Kidney (tissue), 14 donors: ENCODE results near the gene RNF144B. TPM values are rescaled to one million over a fixed set of nuclear protein-coding genes. Genes with fewer than 3 reads are reported as not detected.
"Not testable (repeated sequence)": the region's sequence is repeated elsewhere in the genome, so short reads cannot be mapped to it uniquely, and the experiment has no call there.

Experiments
- DNase-seq, 5 donors: peaks; one replicate each; pipeline ENCODE4 v3.0.0-alpha.2; 2013 to 2020
- FAIRE-seq: peaks from 2 replicates; lab custom pipeline; 2012; peaks lifted over from hg19 to GRCh38; lab: Jason Lieb, UNC
- H3K27ac ChIP-seq, 2 donors: one replicate each; pipeline ENCODE4 v1.7.0; 2013; ENCODE audit warnings: low read depth in 2 of 2, low read length in 2 of 2, inconsistent platforms in 1 of 2
- H3K27me3 ChIP-seq: one replicate; pipeline ENCODE4 v1.7.1; 2013; ENCODE audit warnings: low read length, inconsistent platforms; ENCODE audit not compliant: control insufficient read depth, insufficient read depth
- H3K36me3 ChIP-seq, 3 donors: one replicate each; pipeline versions ENCODE4 v1.7.0 to v1.7.1; 2013; ENCODE audit warnings: low read length in 3 of 3, control low read depth in 1 of 3, inconsistent platforms in 1 of 3; ENCODE audit not compliant: insufficient read depth in 3 of 3, control insufficient read depth in 2 of 3
- H3K4me1 ChIP-seq, 3 donors: one replicate each; pipeline versions ENCODE4 v1.7.0 to v1.7.1; 2013; ENCODE audit warnings: low read length in 3 of 3, inconsistent platforms in 1 of 3, low read depth in 1 of 3; ENCODE audit not compliant: control insufficient read depth in 2 of 3, insufficient read depth in 2 of 3
- H3K4me3 ChIP-seq, 3 donors: one replicate each; pipeline versions ENCODE4 v1.7.0 to v1.8.1; 2013; ENCODE audit warnings: low read length in 3 of 3, control low read depth in 1 of 3, inconsistent platforms in 1 of 3
- H3K9ac ChIP-seq, 3 donors: one replicate each; pipeline versions ENCODE4 v1.7.0 to v1.7.1; 2013; ENCODE audit warnings: low read length in 3 of 3, control low read depth in 1 of 3, inconsistent platforms in 1 of 3
- H3K9me3 ChIP-seq, 3 donors: one replicate each; pipeline versions ENCODE4 v1.7.0 to v1.7.1; 2013; ENCODE audit warnings: low read length in 3 of 3, control low read depth in 1 of 3, inconsistent platforms in 1 of 3; ENCODE audit not compliant: control insufficient read depth in 2 of 3, insufficient read depth in 1 of 3
- CTCF ChIP-seq: IDR thresholded peaks from 3 replicates; pipeline ENCODE4 v1.5.1; 2012; ENCODE audit warnings: mild to moderate bottlenecking, moderate library complexity, borderline replicate concordance; ENCODE audit not compliant: insufficient read depth; ENCODE audit errors: extremely low read depth
- intact Hi-C: fragments of 100-400 bp; cut with DNase I; formaldehyde crosslinking; loops from one replicate; pipeline ENCODE4 v1.11.1; 2022
- polyA plus RNA-seq: library from polyadenylated mRNA; stranded (reverse); fragments of 350-450 nt; fragmentation: Illumina TruSeq; extraction: RNeasy Lipid Tissue Mini Kit (QIAGEN cat#74804); gene quantifications from one replicate; pipeline ENCODE4 v1.2.3, GENCODE V29; 2014; ENCODE audit warnings: low read depth, low replicate concordance; ENCODE audit not compliant: insufficient read depth
- total RNA-seq: library from RNA; stranded (reverse); fragmentation: NEBNext Ultra II Directional; extraction: Animal tissue kit (Norgen Biotek cat#: 25700); gene quantifications from one replicate; pipeline ENCODE4 v1.2.1, GENCODE V29; 2021
- donor health status: control.
- donor health status: control.
- donor health status: control.
- donor health status: control.
- donor health status: control.
- donor health status: DM: yes; HTN: yes; CAD: no.
- donor health status: Normal renal cell carcinoma (clear cell type).

RNF144B gene
- total and polyA plus RNA-seq, 2 donors from 2014 or later = 9.4 to 153 TPM

GRCh38 chr6:18405477-18406293, 18.5 kb downstream of the RNF144B start:
- Histone ChIP-seq H3K27ac (no peak overlapping the region), H3K9ac (no peak overlapping the region)

GRCh38 chr6:18406955-18407749, 20.0 kb downstream of the RNF144B start:
- H3K9me3 ChIP-seq = no peaks in the 10 kb centered on the region
- no peak overlapping the region for H3K9ac ChIP-seq
- H3K36me3 ChIP-seq = no peaks in the 10 kb centered on the region
- no peaks in the 10 kb centered on the region for H3K27me3 ChIP-seq
- H3K4me3 ChIP-seq = no peak overlapping the region
- no peak for TF ChIP-seq CTCF
- intact Hi-C loops = no loop called here
- H3K27ac ChIP-seq = no peak overlapping the region
- FAIRE-seq (no peak), DNase-seq (no peak)
- H3K4me1 ChIP-seq = no peaks in the 10 kb centered on the region

More at GRCh38 chr6:18405477-18406293, 18.5 kb downstream of the RNF144B start:
- no peak for FAIRE-seq
- intact Hi-C loops = no loop called here
- Histone ChIP-seq H3K4me3 (no peak overlapping the region), H3K4me1 (no peaks in the 10 kb centered on the region), H3K27me3 (no peaks in the 10 kb centered on the region), H3K9me3 (no peaks in the 10 kb centered on the region), H3K36me3 (peaks cover 0 to 3% (median 0%) of the 10 kb centered on the region in 3 donors)
- no peak for DNase-seq
- TF ChIP-seq CTCF = no peak

GRCh38 chr6:18409602-18410001, 22.5 kb downstream of the RNF144B start:
- H3K4me1 ChIP-seq, H3K4me3 ChIP-seq, H3K9ac ChIP-seq, H3K36me3 ChIP-seq, FAIRE-seq, H3K27me3 ChIP-seq, DNase-seq, H3K27ac ChIP-seq, intact Hi-C loops, H3K9me3 ChIP-seq: not testable (repeated sequence)

- no peak for TF ChIP-seq CTCF
- Histone ChIP-seq H3K36me3 (no peaks in the 10 kb centered on the region), H3K9me3 (no peaks in the 10 kb centered on the region), H3K4me1 (peaks cover 0 to 2% (median 0%) of the 10 kb centered on the region in 3 donors), H3K9ac (no peak overlapping the region), H3K27ac (no peak overlapping the region), H3K4me3 (no peak overlapping the region), H3K27me3 (no peaks in the 10 kb centered on the region)
- FAIRE-seq (no peak), DNase-seq (no peak)
- intact Hi-C loops = no loop called here
Measured at GRCh38 chr6:18410412-18410811, 23.3 kb downstream of the RNF144B start.
